K562 (cell line): ENCODE data around the gene SKIC8. TPM values are rescaled to one million over a fixed set of nuclear protein-coding genes. Genes with fewer than 3 reads are reported as not detected.

Experiments used
- ASH1L ChIP-seq: fragments of 450-650 bp; IDR thresholded peaks from 2 replicates; pipeline ENCODE4 v1.6.1; 2018; ENCODE audit warnings: borderline replicate concordance, mild to moderate bottlenecking, low read depth; ENCODE audit not compliant: partially characterized antibody
- ATF1 ChIP-seq, 2 experiments: fragments of 450-650 bp in 1 of 2; IDR thresholded peaks; 2 replicates each; pipeline ENCODE4 v1.6.1; 2016; ENCODE audit warnings: missing compliant biosample characterization in 1 of 2, missing genetic modification characterization in 1 of 2
- CC2D1A ChIP-seq: fragments of 450-650 bp; IDR thresholded peaks from 2 replicates; pipeline ENCODE4 v1.6.1; 2017; ENCODE audit warnings: mild to moderate bottlenecking
- CTBP1 ChIP-seq: fragments of 450-650 bp; IDR thresholded peaks from 2 replicates; pipeline ENCODE4 v1.6.1; 2016; ENCODE audit warnings: borderline replicate concordance
- DMBX1 ChIP-seq: fragments of 250-450 bp; sonication (Bioruptor Pico); IDR thresholded peaks from 2 replicates; pipeline ENCODE4 v1.8.0; 2022; ENCODE audit warnings: inconsistent platforms, mild to moderate bottlenecking, moderate library complexity, borderline replicate concordance
- EHMT2 ChIP-seq: fragments of 450-650 bp; IDR thresholded peaks from 2 replicates; pipeline ENCODE4 v1.6.1; 2018; ENCODE audit warnings: antibody characterized with exemption
- ELF4 ChIP-seq: fragments of 450-650 bp; formaldehyde crosslinking; IDR thresholded peaks from 2 replicates; pipeline ENCODE4 v1.4.0; 2022; ENCODE audit warnings: missing genetic modification characterization
- EP400 ChIP-seq: fragments of 450-650 bp; IDR thresholded peaks from 2 replicates; pipeline ENCODE4 v1.6.1; 2017; ENCODE audit warnings: antibody characterized with exemption, mild to moderate bottlenecking, moderate library complexity
- HDAC2 ChIP-seq: fragments of 450-650 bp; IDR thresholded peaks from 2 replicates; pipeline ENCODE4 v1.6.1; 2016; ENCODE audit warnings: mild to moderate bottlenecking
- L3MBTL2 ChIP-seq: fragments of 450-650 bp; IDR thresholded peaks from 2 replicates; pipeline ENCODE4 v1.6.1; 2016; ENCODE audit warnings: mild to moderate bottlenecking, moderate library complexity
- MTA1 ChIP-seq: fragments of 450-650 bp; IDR thresholded peaks from 2 replicates; pipeline ENCODE4 v1.6.1; 2017; ENCODE audit warnings: borderline replicate concordance
- MYNN ChIP-seq, 2 experiments: sonication (generic); formaldehyde crosslinking in 1 of 2; IDR thresholded peaks; 2 replicates each; pipeline versions ENCODE4 v1.5.0 to v1.6.1; 2016 to 2020; ENCODE audit warnings: antibody characterized with exemption in 1 of 2, missing genetic modification reagents in 1 of 2
- NCOR1 ChIP-seq: fragments of 450-650 bp; IDR thresholded peaks from 2 replicates; pipeline ENCODE4 v1.6.1; 2016; ENCODE audit warnings: mild to moderate bottlenecking, moderate library complexity
- POLR2AphosphoS5 ChIP-seq: IDR thresholded peaks from 2 replicates; pipeline ENCODE4 v1.6.1; 2011; ENCODE audit warnings: mild to moderate bottlenecking, low read depth, low read length, moderate library complexity; ENCODE audit not compliant: control insufficient read depth, insufficient read depth
- RBFOX2 ChIP-seq: fragments of 200-400 bp; formaldehyde crosslinking; IDR thresholded peaks from 2 replicates; pipeline ENCODE4 v1.6.1; 2017; ENCODE audit warnings: low read depth, mild to moderate bottlenecking, low read length, moderate library complexity
- SMAD4 ChIP-seq: fragments of 250-450 bp; sonication (Bioruptor Pico); conservative IDR thresholded peaks from 2 replicates; pipeline ENCODE4 v1.8.0; 2021; ENCODE audit warnings: inconsistent platforms, mild to moderate bottlenecking, moderate library complexity
- TAF7 ChIP-seq: fragments of 450-650 bp; IDR thresholded peaks from 2 replicates; pipeline ENCODE4 v1.6.1; 2016; ENCODE audit warnings: missing genetic modification characterization, missing compliant biosample characterization
- TBL1XR1 ChIP-seq, 2 experiments: IDR thresholded peaks; 2 replicates each; pipeline ENCODE4 v1.6.1; 2012; ENCODE audit warnings: improper control_type of control experiment in 2 of 2, low read length in 2 of 2, mild to moderate bottlenecking in 1 of 2
- TEAD4 ChIP-seq, 2 experiments: sonication (generic) in 1 of 2; formaldehyde crosslinking in 1 of 2; IDR thresholded peaks; 2 replicates each; pipeline versions ENCODE4 v1.6.1 to v1.8.0; 2012 to 2022; ENCODE audit warnings: borderline replicate concordance in 1 of 2, inconsistent platforms in 1 of 2, low read length in 1 of 2, mild to moderate bottlenecking in 1 of 2, missing genetic modification reagents in 1 of 2
- ZBTB12 ChIP-seq: fragments of 250-450 bp; sonication (Bioruptor Pico); IDR thresholded peaks from 2 replicates; pipeline ENCODE4 v1.4.0; 2020
- ZBTB7A ChIP-seq: IDR thresholded peaks from 2 replicates; pipeline ENCODE4 v1.6.1; 2011; ENCODE audit warnings: low read depth, mild to moderate bottlenecking, low read length, moderate library complexity, borderline replicate concordance; ENCODE audit not compliant: control insufficient read depth
- ZNF174 ChIP-seq: fragments of 250-450 bp; sonication (Bioruptor Pico); IDR thresholded peaks from 2 replicates; pipeline ENCODE4 v1.4.0; 2020; ENCODE audit warnings: mild to moderate bottlenecking
- ZNF316 ChIP-seq: fragments of 450-650 bp; IDR thresholded peaks from 2 replicates; pipeline ENCODE4 v1.6.1; 2016
- polyA plus RNA-seq, 8 experiments: library from polyadenylated mRNA; depleted of rRNA in 4 of 8; stranded (reverse) in 5 of 8; unstranded in 3 of 8; fragments of >200 nt; fragmentation: Nextera tagmentation in 2 of 8; fragmentation: Illumina TruSeq in 1 of 8; extraction: Ambion mirVana in 2 of 8; extraction: Trizol in 1 of 8; gene quantifications; 2 replicates each; pipeline versions ENCODE4 v1.2.1 to v1.2.3, GENCODE V29; 2011 to 2014; ENCODE audit warnings: inconsistent platforms in 1 of 8, missing spikeins in 1 of 8
- total RNA-seq, 7 experiments: library from RNA; depleted of rRNA in 6 of 7; stranded (reverse); fragments of >200 nt in 6 of 7; fragmentation: Illumina TruSeq in 2 of 7; extraction: Trizol in 2 of 7; gene quantifications; 2 replicates each; pipeline versions ENCODE4 v1.2.1 to v1.2.3, GENCODE V29; 2011 to 2021; ENCODE audit warnings: low replicate concordance in 1 of 7
- TF ChIP-seq, protein P1 (sequence below): fragments of 250-450 bp; sonication (Bioruptor Pico); IDR thresholded peaks from 2 replicates; pipeline ENCODE4 v1.9.0; 2021; ENCODE audit warnings: mild to moderate bottlenecking, inconsistent platforms

SKIC8 gene
- total and polyA plus RNA-seq, 9 of the 15 experiments (the other 6 are each of a cell fraction or from before 2014, with no cell fraction given), result 79.5 to 389 (median 146) TPM

DNA sequence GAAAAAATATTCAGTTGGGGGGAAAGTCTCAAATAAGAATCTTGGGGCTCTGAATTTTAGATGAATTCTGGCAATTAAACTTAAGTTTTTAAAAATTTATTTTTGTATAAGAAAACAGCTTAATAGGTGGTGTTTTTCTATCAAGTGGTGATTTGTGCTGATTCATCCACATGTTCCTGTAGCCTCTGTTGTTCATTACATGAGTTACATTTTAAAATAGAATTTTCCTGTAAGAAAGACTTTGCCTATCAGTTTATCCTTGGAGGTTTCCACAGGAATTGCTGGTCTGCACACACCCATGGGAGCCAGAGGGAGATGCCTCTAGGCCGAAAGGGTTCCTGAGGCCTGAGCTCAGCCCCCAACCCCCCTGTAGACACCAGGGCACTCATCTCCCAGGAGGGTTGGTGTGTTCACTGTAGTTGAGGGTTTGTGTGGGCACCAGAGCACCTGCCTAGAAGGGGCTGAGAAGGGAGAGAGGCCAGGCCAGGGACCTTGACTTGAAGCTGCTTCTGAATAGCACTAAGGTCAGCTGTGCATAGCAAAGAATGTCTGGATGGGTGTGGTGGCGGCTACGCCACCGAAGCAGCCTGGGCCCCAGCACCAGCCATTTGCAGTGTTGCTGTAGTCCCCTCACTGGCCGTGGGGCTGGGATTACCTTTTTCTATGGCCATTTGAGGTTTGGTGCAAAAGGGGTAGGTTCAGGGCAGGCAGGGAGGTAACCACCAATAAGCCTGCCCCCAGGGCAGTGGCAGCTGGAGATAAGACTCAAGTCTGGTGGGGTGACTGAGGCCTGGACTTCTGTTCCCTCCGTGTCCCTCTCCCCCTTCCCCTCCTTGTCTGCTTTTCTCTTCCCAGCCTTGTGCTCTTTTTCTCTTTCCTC is 23.1 kb downstream of the SKIC8 start (continued):
- TF ChIP-seq ZBTB7A (0 out of 2 replicates have a peak, but pooled peaks have one; percentile 20), ELF4 (CRISPR knock-in tag) (0 out of 2 replicates have a peak, but pooled peaks have one; percentile 54), CC2D1A (peak; percentile 41; the same call in 1 of the 2 replicates), ASH1L (peak; percentile 33), ZNF316 (peak; percentile 87), CTBP1 (peak; percentile 50; the same call in 1 of the 2 replicates), TAF7 (tag) (no peak), ATF1 (CRISPR knock-in tag; IDR thresholded peaks at IDR 0.05) (no peak), ATF1 (tag; IDR thresholded peaks at IDR 0.05) (no peak), ZBTB12 (CRISPR knock-in tag) (no peak), SMAD4 (CRISPR knock-in tag) (peak; percentile 70), ZNF174 (CRISPR knock-in tag) (no peak), NCOR1 (peak; percentile 72), EHMT2 (0 out of 2 replicates have a peak, but pooled peaks have one; percentile 31), TBL1XR1 (IDR thresholded peaks at IDR 0.05; ENCODE audit: low read length in 2 of 2) (no peak), HDAC2 (0 out of 2 replicates have a peak, but pooled peaks have one; percentile 34), EP400 (0 out of 2 replicates have a peak, but pooled peaks have one; percentile 19), RBFOX2 (peak; percentile 45; the same call in 1 of the 2 replicates), L3MBTL2 (0 out of 2 replicates have a peak, but pooled peaks have one; percentile 38), DMBX1 (CRISPR knock-in tag) (peak; percentile 78; the same call in 1 of the 2 replicates), MTA1 (0 out of 2 replicates have a peak, but pooled peaks have one; percentile 48), POLR2AphosphoS5 (peak; percentile 38; the same call in 1 of the 2 replicates), MYNN (IDR thresholded peaks at IDR 0.05) (peak; percentile 68; the same call in 1 of the 2 replicates), MYNN (CRISPR knock-in tag; IDR thresholded peaks at IDR 0.05) (no peak), TEAD4 (IDR thresholded peaks at IDR 0.05; ENCODE audit: low read length) (peak; percentile 29; the same call in 1 of the 2 replicates), TEAD4 (CRISPR knock-in tag; IDR thresholded peaks at IDR 0.05; ENCODE audit: borderline replicate concordance) (no peak)
- TF ChIP-seq, protein P1, sequence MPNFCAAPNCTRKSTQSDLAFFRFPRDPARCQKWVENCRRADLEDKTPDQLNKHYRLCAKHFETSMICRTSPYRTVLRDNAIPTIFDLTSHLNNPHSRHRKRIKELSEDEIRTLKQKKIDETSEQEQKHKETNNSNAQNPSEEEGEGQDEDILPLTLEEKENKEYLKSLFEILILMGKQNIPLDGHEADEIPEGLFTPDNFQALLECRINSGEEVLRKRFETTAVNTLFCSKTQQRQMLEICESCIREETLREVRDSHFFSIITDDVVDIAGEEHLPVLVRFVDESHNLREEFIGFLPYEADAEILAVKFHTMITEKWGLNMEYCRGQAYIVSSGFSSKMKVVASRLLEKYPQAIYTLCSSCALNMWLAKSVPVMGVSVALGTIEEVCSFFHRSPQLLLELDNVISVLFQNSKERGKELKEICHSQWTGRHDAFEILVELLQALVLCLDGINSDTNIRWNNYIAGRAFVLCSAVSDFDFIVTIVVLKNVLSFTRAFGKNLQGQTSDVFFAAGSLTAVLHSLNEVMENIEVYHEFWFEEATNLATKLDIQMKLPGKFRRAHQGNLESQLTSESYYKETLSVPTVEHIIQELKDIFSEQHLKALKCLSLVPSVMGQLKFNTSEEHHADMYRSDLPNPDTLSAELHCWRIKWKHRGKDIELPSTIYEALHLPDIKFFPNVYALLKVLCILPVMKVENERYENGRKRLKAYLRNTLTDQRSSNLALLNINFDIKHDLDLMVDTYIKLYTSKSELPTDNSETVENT (CRISPR knock-in tag), result 0 out of 2 replicates have a peak, but pooled peaks have one; percentile 16
